ENCODE measurements around the gene SLC29A4.
"Not testable (repeated sequence)": the region's sequence is repeated elsewhere in the genome, so short reads cannot be mapped to it uniquely, and the experiment has no call there.

SLC29A4 gene

GRCh38 chr7:5287802-5288201 lies 5.1 kb downstream of the SLC29A4 start:
- Histone ChIP-seq H3K9ac (ENCODE audit: low read length) (no peak overlapping the region), H3K4me3 (ENCODE audit: insufficient read depth, low read length, poor library complexity, severe bottlenecking) (no peak overlapping the region), H3K9me3 (ENCODE audit: insufficient read depth, low read length) (no peaks in the 10 kb centered on the region), H3K36me3 (ENCODE audit: low read length) (no peaks in the 10 kb centered on the region), H4K20me1 (ENCODE audit: low read depth, low read length) (no peaks in the 10 kb centered on the region), H3K4me2 (ENCODE audit: low read depth, low read length, poor library complexity, severe bottlenecking) (no peak overlapping the region), H3K27ac (ENCODE audit: low read depth, low read length) (no peak overlapping the region), H2AFZ (ENCODE audit: low read depth, low read length, severe bottlenecking) (no peak overlapping the region), H3F3A (ENCODE audit: insufficient read depth) (no peaks in the 10 kb centered on the region), H3K27me3 (ENCODE audit: low read length) (no peaks in the 10 kb centered on the region), H3K79me2 (ENCODE audit: insufficient read depth, low read length) (no peaks in the 10 kb centered on the region), H3K9me2 (replicated peaks; ENCODE audit: insufficient read depth, low read length) (no peaks in the 10 kb centered on the region)
- no peak for TF ChIP-seq CTCF (IDR thresholded peaks at IDR 0.05; ENCODE audit: insufficient read depth, low read length, poor library complexity, severe bottlenecking)
- no peak for TF ChIP-seq EZH2phosphoT487 (conservative IDR thresholded peaks at IDR 0.05; ENCODE audit: low read length)

- H4K20me1 ChIP-seq (ENCODE audit: low read depth, low read length); H2AFZ ChIP-seq (ENCODE audit: low read depth, low read length, severe bottlenecking); H3K9me2 ChIP-seq (replicated peaks; ENCODE audit: insufficient read depth, low read length); H3K79me2 ChIP-seq (ENCODE audit: insufficient read depth, low read length); H3K27me3 ChIP-seq (ENCODE audit: low read length); H3K9ac ChIP-seq (ENCODE audit: low read length); H3K27ac ChIP-seq (ENCODE audit: low read depth, low read length); H3K4me3 ChIP-seq (ENCODE audit: insufficient read depth, low read length, poor library complexity, severe bottlenecking); H3K36me3 ChIP-seq (ENCODE audit: low read length); H3K4me2 ChIP-seq (ENCODE audit: low read depth, low read length, poor library complexity, severe bottlenecking); H3F3A ChIP-seq (ENCODE audit: insufficient read depth); H3K9me3 ChIP-seq (ENCODE audit: insufficient read depth, low read length): not testable (repeated sequence)
Measured at GRCh38 chr7:5288560-5288959, 5.8 kb downstream of the SLC29A4 start.

- H3K79me2 ChIP-seq (ENCODE audit: insufficient read depth, low read length): no peaks in the 10 kb centered on the region
- no peaks in the 10 kb centered on the region for H3K27me3 ChIP-seq (ENCODE audit: low read length)
- no peak overlapping the region for H3K9ac ChIP-seq (ENCODE audit: low read length)
- no peaks in the 10 kb centered on the region for H3K9me3 ChIP-seq (ENCODE audit: insufficient read depth, low read length)
- H3F3A ChIP-seq (ENCODE audit: insufficient read depth): no peaks in the 10 kb centered on the region
- H3K4me3 ChIP-seq (ENCODE audit: insufficient read depth, low read length, poor library complexity, severe bottlenecking): no peak overlapping the region
- no peak overlapping the region for H3K27ac ChIP-seq (ENCODE audit: low read depth, low read length)
- H3K4me2 ChIP-seq (ENCODE audit: low read depth, low read length, poor library complexity, severe bottlenecking): no peak overlapping the region
- H3K36me3 ChIP-seq (ENCODE audit: low read length): no peaks in the 10 kb centered on the region
- no peak overlapping the region for H2AFZ ChIP-seq (ENCODE audit: low read depth, low read length, severe bottlenecking)
- no peaks in the 10 kb centered on the region for H4K20me1 ChIP-seq (ENCODE audit: low read depth, low read length)
- H3K9me2 ChIP-seq (replicated peaks; ENCODE audit: insufficient read depth, low read length): no peaks in the 10 kb centered on the region
- no peak for TF ChIP-seq EZH2phosphoT487 (conservative IDR thresholded peaks at IDR 0.05; ENCODE audit: low read length)
- TF ChIP-seq CTCF (IDR thresholded peaks at IDR 0.05; ENCODE audit: insufficient read depth, low read length, poor library complexity, severe bottlenecking): no peak
Measured at GRCh38 chr7:5289355-5289754, 6.6 kb downstream of the SLC29A4 start.

- Histone ChIP-seq H4K20me1 (ENCODE audit: low read depth, low read length) (no peaks in the 10 kb centered on the region), H2AFZ (ENCODE audit: low read depth, low read length, severe bottlenecking) (no peak overlapping the region), H3K9me2 (replicated peaks; ENCODE audit: insufficient read depth, low read length) (no peaks in the 10 kb centered on the region), H3K27ac (ENCODE audit: low read depth, low read length) (no peak overlapping the region), H3K4me2 (ENCODE audit: low read depth, low read length, poor library complexity, severe bottlenecking) (no peak overlapping the region), H3K9ac (ENCODE audit: low read length) (no peak overlapping the region), H3K4me3 (ENCODE audit: insufficient read depth, low read length, poor library complexity, severe bottlenecking) (no peak overlapping the region), H3F3A (ENCODE audit: insufficient read depth) (no peaks in the 10 kb centered on the region), H3K36me3 (ENCODE audit: low read length) (no peaks in the 10 kb centered on the region), H3K79me2 (ENCODE audit: insufficient read depth, low read length) (no peaks in the 10 kb centered on the region), H3K9me3 (ENCODE audit: insufficient read depth, low read length) (no peaks in the 10 kb centered on the region), H3K27me3 (ENCODE audit: low read length) (no peaks in the 10 kb centered on the region)
- TF ChIP-seq EZH2phosphoT487 (conservative IDR thresholded peaks at IDR 0.05; ENCODE audit: low read length) (no peak), CTCF (IDR thresholded peaks at IDR 0.05; ENCODE audit: insufficient read depth, low read length, poor library complexity, severe bottlenecking) (no peak)
Measured at GRCh38 chr7:5291301-5291700, 8.6 kb downstream of the SLC29A4 start.

- H3F3A ChIP-seq (ENCODE audit: insufficient read depth); H3K9me3 ChIP-seq (ENCODE audit: insufficient read depth, low read length); H3K27me3 ChIP-seq (ENCODE audit: low read length); H3K36me3 ChIP-seq (ENCODE audit: low read length); H3K4me3 ChIP-seq (ENCODE audit: insufficient read depth, low read length, poor library complexity, severe bottlenecking); H3K27ac ChIP-seq (ENCODE audit: low read depth, low read length); H3K4me2 ChIP-seq (ENCODE audit: low read depth, low read length, poor library complexity, severe bottlenecking); H3K9me2 ChIP-seq (replicated peaks; ENCODE audit: insufficient read depth, low read length); H3K79me2 ChIP-seq (ENCODE audit: insufficient read depth, low read length); H2AFZ ChIP-seq (ENCODE audit: low read depth, low read length, severe bottlenecking); H3K9ac ChIP-seq (ENCODE audit: low read length); H4K20me1 ChIP-seq (ENCODE audit: low read depth, low read length): not testable (repeated sequence)
Measured at GRCh38 chr7:5291711-5292335, 9.1 kb downstream of the SLC29A4 start.

Measured in SU-DHL-6 (cell line).